ENCODE results near the gene GRAMD4.

The GRAMD4 gene

DNA sequence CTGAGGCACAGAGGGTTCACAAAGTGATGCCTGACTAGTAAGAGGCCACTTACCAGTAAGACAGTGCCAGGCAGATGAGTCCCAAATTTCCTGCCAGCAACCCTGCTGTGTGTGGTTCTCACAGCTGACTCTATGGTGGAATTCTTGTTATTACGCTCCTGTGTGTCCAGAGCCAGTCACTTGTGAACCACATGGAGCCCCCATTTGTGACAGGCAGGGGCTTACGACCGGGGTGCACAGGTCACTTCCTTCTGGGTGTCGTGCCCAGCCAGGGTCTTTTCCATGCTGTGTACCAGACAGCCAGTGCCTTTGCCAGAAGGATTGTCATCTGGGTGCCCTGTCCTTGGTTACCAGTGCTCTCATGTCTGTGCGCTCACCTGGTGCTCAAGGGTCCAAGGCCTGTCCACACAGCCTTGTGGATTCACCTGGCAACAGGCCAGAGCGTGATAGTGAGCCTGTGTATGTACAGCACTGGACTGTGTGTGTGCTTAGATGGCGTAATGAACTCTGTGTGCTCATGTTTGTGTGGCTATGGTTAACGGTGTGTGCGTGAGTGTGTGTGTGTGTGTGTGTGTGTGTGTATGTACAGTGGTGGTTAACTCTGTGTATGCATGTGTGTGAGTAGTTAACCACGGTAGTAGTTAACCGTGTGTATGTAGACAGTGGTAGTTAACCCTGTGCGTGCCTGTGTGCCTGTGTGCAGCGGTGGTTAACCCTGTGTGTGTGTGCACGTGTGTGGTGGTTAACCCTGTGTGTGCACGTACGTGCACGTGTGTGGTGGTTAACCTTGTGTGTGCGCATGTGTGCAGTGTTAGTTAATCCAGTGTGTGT lies 18.6 kb downstream of the GRAMD4 start:
- Histone ChIP-seq H3K9me2 (ENCODE audit: low read depth, low read length) (no peaks in the 10 kb centered on the region), H4K20me1 (ENCODE audit: insufficient read depth, low read length) (no peaks in the 10 kb centered on the region), H3K9ac (ENCODE audit: low read length) (no peak overlapping the region), H3K27me3 (ENCODE audit: insufficient read depth, low read length) (no peaks in the 10 kb centered on the region), H3K9me3 (ENCODE audit: low read length) (no peaks in the 10 kb centered on the region), H3K36me3 (ENCODE audit: insufficient read depth, low read length) (no peaks in the 10 kb centered on the region), H3K27ac (ENCODE audit: low read depth, low read length, poor library complexity, severe bottlenecking) (no peak overlapping the region), H3K79me2 (ENCODE audit: insufficient read depth, low read length) (no peaks in the 10 kb centered on the region), H3K4me2 (ENCODE audit: low read length) (no peak overlapping the region), H2AFZ (ENCODE audit: low read length) (no peak overlapping the region), H3K4me3 (ENCODE audit: low read depth, low read length, poor library complexity, severe bottlenecking) (no peak overlapping the region), H3K4me1 (ENCODE audit: insufficient read depth, low read length, severe bottlenecking) (no peaks in the 10 kb centered on the region), H3F3A (ENCODE audit: insufficient read depth, low read length) (no peaks in the 10 kb centered on the region)
- no peak for TF ChIP-seq EZH2 (IDR thresholded peaks at IDR 0.05; ENCODE audit: borderline replicate concordance, low read length)
- TF ChIP-seq, protein P1, sequence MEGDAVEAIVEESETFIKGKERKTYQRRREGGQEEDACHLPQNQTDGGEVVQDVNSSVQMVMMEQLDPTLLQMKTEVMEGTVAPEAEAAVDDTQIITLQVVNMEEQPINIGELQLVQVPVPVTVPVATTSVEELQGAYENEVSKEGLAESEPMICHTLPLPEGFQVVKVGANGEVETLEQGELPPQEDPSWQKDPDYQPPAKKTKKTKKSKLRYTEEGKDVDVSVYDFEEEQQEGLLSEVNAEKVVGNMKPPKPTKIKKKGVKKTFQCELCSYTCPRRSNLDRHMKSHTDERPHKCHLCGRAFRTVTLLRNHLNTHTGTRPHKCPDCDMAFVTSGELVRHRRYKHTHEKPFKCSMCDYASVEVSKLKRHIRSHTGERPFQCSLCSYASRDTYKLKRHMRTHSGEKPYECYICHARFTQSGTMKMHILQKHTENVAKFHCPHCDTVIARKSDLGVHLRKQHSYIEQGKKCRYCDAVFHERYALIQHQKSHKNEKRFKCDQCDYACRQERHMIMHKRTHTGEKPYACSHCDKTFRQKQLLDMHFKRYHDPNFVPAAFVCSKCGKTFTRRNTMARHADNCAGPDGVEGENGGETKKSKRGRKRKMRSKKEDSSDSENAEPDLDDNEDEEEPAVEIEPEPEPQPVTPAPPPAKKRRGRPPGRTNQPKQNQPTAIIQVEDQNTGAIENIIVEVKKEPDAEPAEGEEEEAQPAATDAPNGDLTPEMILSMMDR (IDR thresholded peaks at IDR 0.05; ENCODE audit: low read length), result no peak

DNA sequence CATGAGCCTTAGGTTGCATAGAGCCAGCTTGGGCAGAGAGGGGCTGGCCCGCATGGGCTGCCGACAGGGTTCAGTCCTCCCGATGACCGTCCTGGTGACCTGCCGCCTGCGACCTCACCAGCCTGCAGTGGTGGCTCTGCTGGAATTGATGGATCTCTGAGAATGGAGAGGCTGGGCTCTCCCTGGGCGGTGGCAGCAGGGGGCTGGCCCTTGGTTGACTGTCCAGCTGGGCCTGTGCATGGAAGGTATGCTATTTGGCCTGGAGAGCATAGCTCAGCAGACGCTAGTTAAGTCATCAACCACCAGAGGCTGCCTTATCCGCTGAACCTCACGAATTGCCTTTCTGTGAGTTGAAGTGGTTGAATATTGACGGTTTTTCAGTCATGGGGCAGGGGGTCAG lies 19.7 kb downstream of the GRAMD4 start:
- TF ChIP-seq, protein P1 (IDR thresholded peaks at IDR 0.05; ENCODE audit: low read length), result no peak
- TF ChIP-seq EZH2 (IDR thresholded peaks at IDR 0.05; ENCODE audit: borderline replicate concordance, low read length), result no peak
- Histone ChIP-seq H4K20me1 (ENCODE audit: insufficient read depth, low read length) (no peaks in the 10 kb centered on the region), H2AFZ (ENCODE audit: low read length) (no peak overlapping the region), H3K27me3 (ENCODE audit: insufficient read depth, low read length) (no peaks in the 10 kb centered on the region), H3K9me3 (ENCODE audit: low read length) (no peaks in the 10 kb centered on the region), H3K4me3 (ENCODE audit: low read depth, low read length, poor library complexity, severe bottlenecking) (no peak overlapping the region), H3K4me1 (ENCODE audit: insufficient read depth, low read length, severe bottlenecking) (no peaks in the 10 kb centered on the region), H3K9me2 (ENCODE audit: low read depth, low read length) (no peaks in the 10 kb centered on the region), H3K4me2 (ENCODE audit: low read length) (no peak overlapping the region), H3F3A (ENCODE audit: insufficient read depth, low read length) (no peaks in the 10 kb centered on the region), H3K79me2 (ENCODE audit: insufficient read depth, low read length) (no peaks in the 10 kb centered on the region), H3K27ac (ENCODE audit: low read depth, low read length, poor library complexity, severe bottlenecking) (no peak overlapping the region), H3K9ac (ENCODE audit: low read length) (no peak overlapping the region), H3K36me3 (ENCODE audit: insufficient read depth, low read length) (no peaks in the 10 kb centered on the region)

DNA sequence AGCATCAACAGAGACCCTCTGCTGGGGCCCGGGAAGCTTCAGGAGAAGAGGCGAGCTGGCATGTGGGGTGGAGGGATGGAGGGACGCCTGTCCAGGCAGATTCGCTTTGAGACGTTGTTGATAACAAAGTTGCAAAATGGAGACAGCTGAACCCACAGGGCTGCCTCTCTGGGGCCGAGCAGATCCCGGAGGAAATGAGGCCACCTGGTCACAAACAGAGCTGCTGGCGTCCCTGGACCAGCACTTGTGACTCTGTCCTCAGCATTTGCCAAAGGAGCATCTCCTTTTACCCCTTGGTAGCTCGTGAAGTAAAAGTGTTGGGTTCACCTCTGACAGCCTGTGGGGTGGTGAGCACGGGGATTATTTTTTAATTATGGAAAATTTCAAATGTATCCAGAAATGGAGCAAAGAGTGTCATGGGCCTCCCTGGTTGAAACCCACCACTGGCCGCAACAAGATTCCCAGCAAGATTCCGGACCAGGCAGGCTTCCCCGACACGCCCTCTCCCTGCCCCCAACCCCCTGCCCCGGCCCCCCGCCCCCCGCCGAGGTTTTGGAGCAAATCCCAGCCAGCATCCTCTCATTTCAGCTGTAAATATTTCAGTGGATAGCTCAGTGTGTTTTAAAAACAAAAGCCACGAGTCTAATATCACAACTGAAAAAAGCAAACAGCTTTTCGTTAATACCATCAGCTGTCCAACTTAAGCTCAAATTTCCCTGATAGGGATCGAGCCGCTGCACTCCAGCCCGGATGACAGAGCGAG lies 20.3 kb downstream of the GRAMD4 start:
- H3K4me1 ChIP-seq (ENCODE audit: insufficient read depth, low read length, severe bottlenecking), result no peaks in the 10 kb centered on the region
- H3K9ac ChIP-seq (ENCODE audit: low read length), result no peak overlapping the region
- H3K27me3 ChIP-seq (ENCODE audit: insufficient read depth, low read length), result no peaks in the 10 kb centered on the region
- H3K36me3 ChIP-seq (ENCODE audit: insufficient read depth, low read length), result no peaks in the 10 kb centered on the region
- H3K4me2 ChIP-seq (ENCODE audit: low read length), result no peak overlapping the region
- H4K20me1 ChIP-seq (ENCODE audit: insufficient read depth, low read length), result no peaks in the 10 kb centered on the region
- H3K27ac ChIP-seq (ENCODE audit: low read depth, low read length, poor library complexity, severe bottlenecking), result no peak overlapping the region
- H3K9me3 ChIP-seq (ENCODE audit: low read length), result no peaks in the 10 kb centered on the region
- H3K9me2 ChIP-seq (ENCODE audit: low read depth, low read length), result no peaks in the 10 kb centered on the region
- TF ChIP-seq EZH2 (IDR thresholded peaks at IDR 0.05; ENCODE audit: borderline replicate concordance, low read length), result no peak
- TF ChIP-seq, protein P1 (IDR thresholded peaks at IDR 0.05; ENCODE audit: low read length), result no peak
- H3K4me3 ChIP-seq (ENCODE audit: low read depth, low read length, poor library complexity, severe bottlenecking), result no peak overlapping the region
- H3K79me2 ChIP-seq (ENCODE audit: insufficient read depth, low read length), result no peaks in the 10 kb centered on the region
- H3F3A ChIP-seq (ENCODE audit: insufficient read depth, low read length), result no peaks in the 10 kb centered on the region
- no peak overlapping the region for H2AFZ ChIP-seq (ENCODE audit: low read length)

Measured in OCI-LY1 (cell line).